Endothelial cell (in vitro differentiated cells): ENCODE measurements around the gene SHISA6. TPM values are rescaled to one million over a fixed set of nuclear protein-coding genes. Genes with fewer than 3 reads are reported as not detected.

ENCODE experiments used
- DNase-seq: peaks from one replicate; pipeline ENCODE4 v3.0.0; 2021; ENCODE audit warnings: low spot score
- H3K27ac Mint-ChIP-seq: one replicate; pipeline ENCODE4 v1.8.0; 2021; ENCODE audit warnings: mixed read lengths, inconsistent platforms; ENCODE audit not compliant: unreplicated experiment
- H3K27me3 Mint-ChIP-seq: one replicate; pipeline ENCODE4 v1.8.0; 2021; ENCODE audit warnings: mild to moderate bottlenecking, moderate library complexity, mixed read lengths, inconsistent platforms; ENCODE audit not compliant: unreplicated experiment
- H3K36me3 Mint-ChIP-seq: one replicate; pipeline ENCODE4 v1.8.0; 2021; ENCODE audit warnings: mild to moderate bottlenecking, low read depth, mixed read lengths, inconsistent platforms; ENCODE audit not compliant: unreplicated experiment
- H3K4me1 Mint-ChIP-seq: one replicate; pipeline ENCODE4 v1.8.0; 2021; ENCODE audit warnings: mild to moderate bottlenecking, mixed read lengths, inconsistent platforms; ENCODE audit not compliant: unreplicated experiment
- H3K4me3 Mint-ChIP-seq: one replicate; pipeline ENCODE4 v1.8.0; 2021; ENCODE audit warnings: mild to moderate bottlenecking, mixed read lengths, inconsistent platforms; ENCODE audit not compliant: unreplicated experiment
- H3K9me3 Mint-ChIP-seq: one replicate; pipeline ENCODE4 v1.8.0; 2021; ENCODE audit warnings: mixed read lengths, inconsistent platforms; ENCODE audit not compliant: unreplicated experiment
- CTCF ChIP-seq: fragments of 200-600 bp; sonication (generic); IDR thresholded peaks from one replicate; pipeline ENCODE4 v1.5.0; 2021; ENCODE audit warnings: antibody characterized with exemption; ENCODE audit not compliant: unreplicated experiment
- total RNA-seq: library from RNA; stranded (reverse); fragmentation: NEBNext Ultra II Directional; extraction: Animal tissue kit (Norgen Biotek cat#: 25700); gene quantifications from one replicate; pipeline ENCODE4 v1.2.1, GENCODE V29; 2021; ENCODE audit not compliant: unreplicated experiment

The SHISA6 gene
- total RNA-seq, 1 donor from 2014 or later, result not detected

- peaks cover 14% of the 10 kb centered on the region for H3K36me3 Mint-ChIP-seq
- no peaks in the 10 kb centered on the region for H3K4me1 Mint-ChIP-seq
- H3K27ac Mint-ChIP-seq, result no peak overlapping the region
- H3K9me3 Mint-ChIP-seq, result peaks cover 61% of the 10 kb centered on the region
- no peak for TF ChIP-seq CTCF
- DNase-seq, result no peak
- H3K4me3 Mint-ChIP-seq, result no peak overlapping the region
- peaks cover 11% of the 10 kb centered on the region for H3K27me3 Mint-ChIP-seq
Measured at GRCh38 chr17:11252146-11252545, 11.1 kb downstream of the SHISA6 start.

- Mint-ChIP-seq H3K27me3 (peaks cover 9% of the 10 kb centered on the region), H3K27ac (no peak overlapping the region), H3K36me3 (peaks cover 13% of the 10 kb centered on the region), H3K9me3 (peaks cover 46% of the 10 kb centered on the region), H3K4me1 (no peaks in the 10 kb centered on the region), H3K4me3 (no peak overlapping the region)
- TF ChIP-seq CTCF, result no peak
- no peak for DNase-seq
Measured at GRCh38 chr17:11256877-11257276, 15.9 kb downstream of the SHISA6 start.

- no peak for DNase-seq
- peaks cover 8% of the 10 kb centered on the region for H3K36me3 Mint-ChIP-seq
Measured at GRCh38 chr17:11264183-11264871, 23.3 kb downstream of the SHISA6 start.

GRCh38 chr17:11267999-11268575 lies 27.1 kb downstream of the SHISA6 start:
- Mint-ChIP-seq H3K36me3 (peaks cover 24% of the 10 kb centered on the region), H3K4me1 (no peaks in the 10 kb centered on the region), H3K27ac (no peak overlapping the region), H3K4me3 (no peak overlapping the region), H3K9me3 (peaks cover 46% of the 10 kb centered on the region), H3K27me3 (peaks cover 7% of the 10 kb centered on the region)
- no peak for DNase-seq
- no peak for TF ChIP-seq CTCF

More at GRCh38 chr17:11264183-11264871, 23.3 kb downstream of the SHISA6 start:
- Mint-ChIP-seq H3K27ac (no peak overlapping the region), H3K9me3 (peaks cover 46% of the 10 kb centered on the region), H3K4me1 (no peaks in the 10 kb centered on the region), H3K4me3 (no peak overlapping the region), H3K27me3 (peaks cover 3% of the 10 kb centered on the region)
- TF ChIP-seq CTCF, result peak; percentile 53

GRCh38 chr17:11269210-11269609 lies 28.2 kb downstream of the SHISA6 start:
- Mint-ChIP-seq H3K4me1 (no peaks in the 10 kb centered on the region), H3K36me3 (peaks cover 24% of the 10 kb centered on the region), H3K4me3 (no peak overlapping the region), H3K27me3 (peaks cover 7% of the 10 kb centered on the region), H3K27ac (no peak overlapping the region), H3K9me3 (peaks cover 37% of the 10 kb centered on the region)
- TF ChIP-seq CTCF, result no peak
- no peak for DNase-seq
